Nephron progenitor cell (in vitro differentiated cells): ENCODE results near the gene MLST8.

Experiments used
- DNase-seq: peaks from one replicate; pipeline ENCODE4 v3.0.0; 2021
- H3K27ac Mint-ChIP-seq: 2 replicates; pipeline ENCODE4 v1.8.0; 2021; ENCODE audit warnings: mild to moderate bottlenecking, moderate library complexity, mixed read lengths
- H3K27me3 Mint-ChIP-seq: 2 replicates; pipeline ENCODE4 v1.8.0; 2021; ENCODE audit warnings: mild to moderate bottlenecking, low read depth, mixed read lengths; ENCODE audit not compliant: poor library complexity
- H3K36me3 Mint-ChIP-seq: 2 replicates; pipeline ENCODE4 v1.8.0; 2021; ENCODE audit warnings: low read depth, mixed read lengths
- H3K4me1 Mint-ChIP-seq: 2 replicates; pipeline ENCODE4 v1.8.0; 2021; ENCODE audit warnings: mixed read lengths
- H3K4me3 Mint-ChIP-seq: 2 replicates; pipeline ENCODE4 v1.8.0; 2021; ENCODE audit warnings: mild to moderate bottlenecking, moderate library complexity, mixed read lengths
- H3K9me3 Mint-ChIP-seq: 2 replicates; pipeline ENCODE4 v1.8.0; 2021; ENCODE audit warnings: mild to moderate bottlenecking, moderate library complexity, mixed read lengths
- CTCF ChIP-seq: fragments of 200-600 bp; sonication (generic); IDR thresholded peaks from 2 replicates; pipeline ENCODE4 v1.5.0; 2021; ENCODE audit warnings: antibody characterized with exemption

MLST8 gene

GRCh38 chr16:2214719-2214968 lies 9.4 kb downstream of the MLST8 start, which contains the start of gene PGP:
Gene PGP, minus strand, starts transcription at chr16:2214840. Its CDS starts 63 bp downstream, at chr16:2214777.
- Mint-ChIP-seq H3K4me1 (peaks cover 36% of the 10 kb centered on the region), H3K4me3 (peak within 1 kb of the TSS; percentile 88), H3K36me3 (no peaks in the 10 kb centered on the region), H3K27ac (peak within 1 kb of the TSS; percentile 99), H3K9me3 (no peaks in the 10 kb centered on the region), H3K27me3 (no peaks in the 10 kb centered on the region)
- TF ChIP-seq CTCF, result no peak
- no peak for DNase-seq

GRCh38 chr16:2216330-2216729 lies 11.1 kb downstream of the MLST8 start:
- H3K9me3 Mint-ChIP-seq, result no peaks in the 10 kb centered on the region
- no peak overlapping the region for H3K27ac Mint-ChIP-seq
- no peaks in the 10 kb centered on the region for H3K27me3 Mint-ChIP-seq
- H3K4me1 Mint-ChIP-seq, result peaks cover 27% of the 10 kb centered on the region
- H3K4me3 Mint-ChIP-seq, result peak overlapping the region; percentile 88
- TF ChIP-seq CTCF, result no peak
- DNase-seq, result no peak
- no peaks in the 10 kb centered on the region for H3K36me3 Mint-ChIP-seq

GRCh38 chr16:2223221-2223941 lies 18.1 kb downstream of the MLST8 start, which contains the start of gene E4F1:
Gene E4F1, plus strand, starts transcription at chr16:2223591. Its CDS starts 23 bp downstream, at chr16:2223614.
- no peak within 1 kb of the TSS for H3K27ac Mint-ChIP-seq
- no peaks in the 10 kb centered on the region for H3K9me3 Mint-ChIP-seq
- peaks cover 5% of the 10 kb centered on the region for H3K36me3 Mint-ChIP-seq
- peak; percentile 100 for DNase-seq
- TF ChIP-seq CTCF, result no peak
- H3K4me3 Mint-ChIP-seq, result peak within 1 kb of the TSS; percentile 85
- H3K4me1 Mint-ChIP-seq, result peaks cover 24% of the 10 kb centered on the region
- H3K27me3 Mint-ChIP-seq, result peaks cover 2% of the 10 kb centered on the region

GRCh38 chr16:2223942-2224486 lies 18.8 kb downstream of the MLST8 start:
- TF ChIP-seq CTCF, result no peak
- Mint-ChIP-seq H3K27ac (no peak overlapping the region), H3K27me3 (peaks cover 2% of the 10 kb centered on the region), H3K4me3 (peak overlapping the region; percentile 85), H3K9me3 (no peaks in the 10 kb centered on the region), H3K4me1 (peaks cover 24% of the 10 kb centered on the region), H3K36me3 (peaks cover 5% of the 10 kb centered on the region)
- peak; percentile 46 for DNase-seq

- Mint-ChIP-seq H3K4me3 (no peak overlapping the region), H3K4me1 (peaks cover 24% of the 10 kb centered on the region), H3K9me3 (no peaks in the 10 kb centered on the region), H3K27ac (peak overlapping the region; percentile 66), H3K36me3 (peaks cover 5% of the 10 kb centered on the region), H3K27me3 (peaks cover 2% of the 10 kb centered on the region)
- no peak for TF ChIP-seq CTCF
- no peak for DNase-seq
Measured at GRCh38 chr16:2226245-2226793, 21.1 kb downstream of the MLST8 start.
